Subcutaneous abdominal adipose tissue (tissue), 5 donors: ENCODE data around the gene TWIST2.

ENCODE experiments used
- H3K27ac ChIP-seq: one replicate; pipeline ENCODE4 v1.7.0; 2013; ENCODE audit warnings: low read depth, mild to moderate bottlenecking, inconsistent platforms, low read length, moderate library complexity
- H3K27me3 ChIP-seq, 5 donors: one replicate each; pipeline ENCODE4 v1.7.0; 2013; ENCODE audit warnings: low read length in 5 of 5, inconsistent platforms in 1 of 5; ENCODE audit not compliant: control insufficient read depth in 5 of 5, insufficient read depth in 4 of 5
- H3K36me3 ChIP-seq, 5 donors: one replicate each; pipeline ENCODE4 v1.7.0; 2013; ENCODE audit warnings: low read length in 5 of 5; ENCODE audit not compliant: control insufficient read depth in 5 of 5, insufficient read depth in 5 of 5
- H3K4me1 ChIP-seq, 5 donors: one replicate each; pipeline ENCODE4 v1.7.0; 2013; ENCODE audit warnings: low read length in 5 of 5, mild to moderate bottlenecking in 3 of 5, moderate library complexity in 1 of 5; ENCODE audit not compliant: control insufficient read depth in 5 of 5, insufficient read depth in 5 of 5
- H3K4me3 ChIP-seq, 5 donors: one replicate each; pipeline ENCODE4 v1.7.0; 2013; ENCODE audit warnings: low read length in 5 of 5, low read depth in 1 of 5
- H3K9ac ChIP-seq, 5 donors: one replicate each; pipeline ENCODE4 v1.7.0; 2013; ENCODE audit warnings: low read length in 5 of 5, mild to moderate bottlenecking in 4 of 5, moderate library complexity in 3 of 5
- H3K9me3 ChIP-seq, 5 donors: one replicate each; pipeline ENCODE4 v1.7.0; 2013; ENCODE audit warnings: low read length in 5 of 5; ENCODE audit not compliant: control insufficient read depth in 5 of 5
- donor health status: healthy.
- donor health status: healthy.
- donor health status: healthy.
- donor health status: healthy.
- donor health status: healthy.

Gene TWIST2

GRCh38 chr2:238947243-238947760 is 99.4 kb downstream of the TWIST2 start:
- no peak overlapping the region for H3K9ac ChIP-seq
- no peak overlapping the region for H3K27ac ChIP-seq
- no peaks in the 10 kb centered on the region for H3K27me3 ChIP-seq
- no peak overlapping the region for H3K4me3 ChIP-seq
- H3K36me3 ChIP-seq = no peaks in the 10 kb centered on the region
- no peaks in the 10 kb centered on the region for H3K9me3 ChIP-seq
- peaks cover 2 to 23% (median 18%) of the 10 kb centered on the region in 5 donors for H3K4me1 ChIP-seq

GRCh38 chr2:238947920-238948710 is 100.2 kb downstream of the TWIST2 start:
- Histone ChIP-seq H3K27me3 (no peaks in the 10 kb centered on the region), H3K36me3 (no peaks in the 10 kb centered on the region), H3K4me1 (peaks cover 2 to 23% (median 18%) of the 10 kb centered on the region in 5 donors)

GRCh38 chr2:238948765-238949641 is 101.1 kb downstream of the TWIST2 start:
- Histone ChIP-seq H3K9ac (no peak overlapping the region), H3K9me3 (no peaks in the 10 kb centered on the region), H3K27ac (no peak overlapping the region), H3K36me3 (no peaks in the 10 kb centered on the region), H3K4me1 (peaks cover 2 to 23% (median 18%) of the 10 kb centered on the region in 5 donors), H3K27me3 (no peaks in the 10 kb centered on the region), H3K4me3 (no peak overlapping the region)

More at GRCh38 chr2:238947920-238948710, 100.2 kb downstream of the TWIST2 start:
- H3K27ac ChIP-seq = no peak overlapping the region
- H3K9me3 ChIP-seq = no peaks in the 10 kb centered on the region
- no peak overlapping the region for H3K4me3 ChIP-seq
- peak overlapping the region in 1 of 5 donors; percentile 16 for H3K9ac ChIP-seq

DNA sequence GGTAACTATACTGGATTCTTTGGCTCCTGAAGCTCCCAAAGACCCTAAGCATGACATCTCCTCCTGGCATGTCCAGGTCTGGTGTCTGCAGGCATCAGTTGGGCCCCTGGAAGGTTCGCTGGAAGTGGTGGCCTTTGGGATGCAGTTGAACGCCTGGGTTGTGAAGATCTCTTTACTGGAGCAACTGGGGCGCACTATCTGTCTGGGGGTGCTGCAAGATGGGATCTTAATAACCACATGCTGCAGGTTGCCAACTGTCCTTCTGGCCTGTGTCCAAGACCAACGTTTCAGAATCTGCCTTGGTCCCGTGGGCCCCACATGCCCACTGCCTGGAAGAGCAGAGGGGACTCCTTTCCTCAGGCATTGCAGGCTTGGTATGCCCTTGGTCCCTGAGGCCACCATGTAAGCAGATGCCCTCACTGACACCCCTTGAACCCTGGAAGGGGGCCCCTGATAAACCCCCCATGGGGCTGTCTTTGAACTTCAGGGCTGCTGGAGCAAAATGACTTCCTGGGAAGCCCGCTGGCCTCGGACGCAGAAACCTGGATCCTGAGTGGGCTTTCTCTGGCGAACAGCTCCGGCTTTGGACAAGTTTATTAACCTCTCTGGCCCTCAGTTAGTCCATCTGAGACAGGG is 101.9 kb downstream of the TWIST2 start:
- peaks cover 2 to 23% (median 18%) of the 10 kb centered on the region in 5 donors for H3K4me1 ChIP-seq
- no peak overlapping the region for H3K9ac ChIP-seq
- H3K27me3 ChIP-seq = no peaks in the 10 kb centered on the region
- H3K9me3 ChIP-seq = no peaks in the 10 kb centered on the region
- no peaks in the 10 kb centered on the region for H3K36me3 ChIP-seq
- H3K4me3 ChIP-seq = no peak overlapping the region
- H3K27ac ChIP-seq = no peak overlapping the region

GRCh38 chr2:238950551-238950950 is 102.7 kb downstream of the TWIST2 start:
- Histone ChIP-seq H3K9ac (no peak overlapping the region), H3K36me3 (no peaks in the 10 kb centered on the region), H3K4me1 (peaks cover 2 to 19% (median 17%) of the 10 kb centered on the region in 5 donors), H3K27ac (no peak overlapping the region), H3K27me3 (no peaks in the 10 kb centered on the region), H3K4me3 (no peak overlapping the region), H3K9me3 (no peaks in the 10 kb centered on the region)

- peaks cover 0 to 3% (median 0%) of the 10 kb centered on the region in 5 donors for H3K27me3 ChIP-seq
- no peaks in the 10 kb centered on the region for H3K9me3 ChIP-seq
- H3K9ac ChIP-seq = no peak overlapping the region
- no peak overlapping the region for H3K27ac ChIP-seq
- no peaks in the 10 kb centered on the region for H3K36me3 ChIP-seq
- peaks cover 2 to 10% (median 9%) of the 10 kb centered on the region in 5 donors for H3K4me1 ChIP-seq
- no peak overlapping the region for H3K4me3 ChIP-seq
Measured at GRCh38 chr2:238952261-238952919, 104.5 kb downstream of the TWIST2 start.

DNA sequence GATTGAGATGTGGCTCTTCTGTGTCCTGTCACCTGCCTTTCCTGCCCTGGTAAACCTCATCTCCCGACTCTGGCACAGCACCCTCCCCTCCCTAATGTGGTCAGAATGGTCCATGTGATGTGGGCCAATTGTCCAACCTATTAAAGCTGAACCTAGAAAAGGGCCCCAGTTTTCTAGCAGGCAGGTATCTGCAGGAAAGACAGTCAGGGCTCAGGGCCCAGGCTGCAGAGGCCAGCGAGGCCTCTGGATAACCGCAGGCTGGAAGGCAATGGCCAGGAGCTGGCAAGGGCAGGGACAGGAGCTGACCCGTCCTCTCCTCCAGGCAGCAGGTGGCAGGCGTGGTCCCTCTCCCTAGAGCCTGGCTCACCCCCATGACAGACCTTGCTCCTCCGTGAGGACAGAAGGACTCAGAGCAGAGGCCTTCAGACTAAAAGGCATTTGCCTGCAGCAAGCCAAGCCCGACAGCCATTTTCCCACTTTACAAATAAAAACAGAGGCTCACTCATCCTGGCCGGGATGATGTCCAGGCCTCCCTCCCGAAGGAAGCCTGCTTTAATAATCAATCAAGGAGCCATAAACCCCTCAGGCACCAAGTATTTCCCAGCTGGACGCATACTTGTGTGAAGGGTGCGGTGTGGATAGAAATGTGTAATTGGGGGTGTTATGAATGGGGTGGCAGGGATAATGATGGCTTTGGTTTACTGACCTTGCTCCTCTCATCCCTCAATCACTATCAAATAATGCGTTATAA is 107.1 kb downstream of the TWIST2 start:
- no peaks in the 10 kb centered on the region for H3K9me3 ChIP-seq
- H3K36me3 ChIP-seq = no peaks in the 10 kb centered on the region
- no peak overlapping the region for H3K27ac ChIP-seq
- H3K27me3 ChIP-seq = peaks cover 0 to 3% (median 0%) of the 10 kb centered on the region in 5 donors
- no peaks in the 10 kb centered on the region for H3K4me1 ChIP-seq
- H3K4me3 ChIP-seq = no peak overlapping the region
- no peak overlapping the region for H3K9ac ChIP-seq

DNA sequence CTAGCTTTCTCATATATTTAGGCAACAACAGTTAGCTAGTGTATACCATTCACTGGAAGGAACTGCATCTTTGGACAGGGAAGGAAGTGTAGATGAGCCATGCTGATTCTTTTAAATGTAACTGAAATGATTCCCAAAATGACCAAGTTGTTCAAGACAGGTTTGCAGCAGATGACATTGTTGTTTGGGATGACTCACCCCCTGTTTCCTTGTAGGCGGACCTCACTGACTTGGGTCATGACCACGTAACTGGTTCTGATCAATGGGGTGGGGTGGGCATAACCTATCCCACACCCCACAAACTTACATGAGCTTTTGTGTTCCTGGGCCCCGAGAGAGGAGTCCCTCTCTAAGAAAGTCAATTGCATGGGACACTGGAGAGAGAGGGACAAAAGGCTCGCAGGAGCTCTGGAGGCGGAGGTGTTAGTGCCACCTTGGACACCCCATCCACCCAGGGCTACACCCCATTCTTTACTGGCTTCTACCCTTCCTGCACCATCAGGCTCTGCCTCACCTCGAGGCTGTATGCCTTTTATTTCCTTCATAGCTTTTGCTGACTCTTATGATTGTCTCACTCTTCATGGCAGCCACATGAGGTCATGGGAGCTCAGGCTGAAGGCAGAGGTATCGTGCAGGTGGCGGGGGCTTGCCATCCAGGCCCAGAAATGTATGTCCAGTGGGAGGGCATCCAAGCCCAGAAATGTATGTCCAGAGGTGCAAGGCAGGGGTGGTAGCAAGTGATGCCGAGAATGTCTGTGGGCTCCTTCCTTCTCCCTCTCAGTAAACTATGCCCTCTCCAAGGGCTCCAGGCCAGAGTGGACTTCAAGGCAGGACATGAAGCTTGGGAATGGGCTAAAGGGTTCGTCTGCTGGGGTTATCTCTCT is 108.0 kb downstream of the TWIST2 start:
- Histone ChIP-seq H3K27me3 (peaks cover 0 to 3% (median 0%) of the 10 kb centered on the region in 5 donors), H3K9me3 (no peaks in the 10 kb centered on the region), H3K9ac (no peak overlapping the region), H3K36me3 (no peaks in the 10 kb centered on the region), H3K4me1 (no peaks in the 10 kb centered on the region), H3K4me3 (no peak overlapping the region), H3K27ac (no peak overlapping the region)
